Hypothalamus (tissue), 51 donors: ENCODE data around the gene HUNK.

Experiments used
- DNase-seq, 51 donors: peaks; one replicate each; lab custom pipeline; 2025; lab: John Stamatoyannopoulos, UW

HUNK gene

DNA sequence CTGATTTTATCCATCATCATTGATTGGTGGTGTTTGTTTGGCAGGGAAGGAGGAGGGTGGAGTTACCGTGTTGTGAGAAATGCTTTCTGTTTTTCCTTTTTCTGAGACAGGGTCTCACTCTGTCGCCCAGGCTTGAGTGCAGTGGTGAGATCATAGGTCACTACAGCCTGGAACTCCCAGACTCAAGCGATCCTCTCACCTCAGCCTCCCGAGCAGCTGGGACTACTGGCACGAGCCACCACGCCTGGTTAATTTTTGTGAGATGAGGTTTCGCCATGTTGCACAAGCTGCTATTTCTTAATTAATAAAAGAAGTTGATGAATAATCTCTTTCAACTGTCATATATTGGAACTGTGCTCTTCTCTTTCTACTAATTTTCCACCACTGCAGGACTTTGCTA is 44.3 kb downstream of the HUNK start:
- no peak for DNase-seq

- DNase-seq: no peak
Measured at GRCh38 chr21:31918250-31918775, 45.5 kb downstream of the HUNK start.

DNA sequence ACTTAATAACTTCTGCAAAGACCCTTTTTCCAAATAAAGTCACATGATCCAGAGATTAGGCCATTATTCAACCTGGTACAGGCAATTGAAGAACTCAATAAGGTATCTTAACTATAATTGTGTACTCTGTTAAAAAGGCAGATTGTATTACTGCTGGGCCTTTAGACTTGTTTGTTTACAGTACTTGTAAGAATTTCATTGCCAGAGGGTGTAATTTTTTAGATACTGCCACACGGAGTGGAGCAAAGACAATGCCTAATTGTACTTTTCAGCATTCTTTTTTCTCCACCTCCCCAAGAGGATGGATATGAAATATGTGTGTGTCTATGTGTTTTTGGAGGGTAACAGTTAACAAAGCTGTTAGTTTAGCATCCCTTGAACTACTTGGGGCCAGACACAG is 47.5 kb downstream of the HUNK start:
- DNase-seq: no peak

DNA sequence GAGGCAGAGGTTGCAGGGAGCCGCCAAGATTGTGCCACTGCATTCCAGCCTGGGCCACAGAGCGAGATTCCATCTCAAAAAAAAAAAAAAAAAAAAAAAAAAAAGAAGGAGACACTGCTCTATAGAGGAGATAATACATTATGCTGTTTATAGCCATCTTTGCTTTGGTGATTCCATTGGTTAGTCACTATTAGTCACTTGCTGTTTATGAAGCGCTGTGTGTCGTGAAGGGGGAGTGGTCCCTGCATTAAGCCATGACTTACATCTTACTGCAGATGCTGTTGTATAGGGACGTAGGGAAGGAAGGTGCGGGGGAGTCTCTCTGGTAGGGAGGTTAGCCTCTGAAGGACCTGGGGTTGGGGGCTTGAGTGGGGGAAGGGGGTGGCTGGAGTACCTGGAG is 48.3 kb downstream of the HUNK start:
- DNase-seq: no peak

GRCh38 chr21:31922881-31923280 is 50.1 kb downstream of the HUNK start:
- no peak for DNase-seq

DNA sequence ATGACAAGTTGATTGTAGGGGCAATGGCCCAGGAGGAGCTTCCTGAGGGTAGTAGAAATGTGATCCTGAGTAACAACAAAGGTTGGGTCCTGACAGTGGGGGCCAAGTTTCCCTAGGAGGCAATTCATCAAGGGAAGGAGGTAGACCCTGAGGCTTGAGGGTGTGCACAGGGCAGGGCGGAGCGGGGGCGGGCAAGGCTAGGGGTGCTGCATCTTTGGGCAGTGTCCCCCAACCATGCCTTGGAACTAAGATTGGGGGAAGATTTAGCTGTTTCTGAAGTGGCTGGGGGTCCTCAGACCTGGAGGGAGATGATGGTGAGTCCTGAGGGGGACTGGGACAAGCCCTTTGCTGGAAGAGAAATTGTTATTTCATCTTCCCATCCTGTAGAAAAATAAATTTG is 50.9 kb downstream of the HUNK start:
- no peak for DNase-seq

- DNase-seq: no peak
Measured at GRCh38 chr21:31924548-31924947, 51.7 kb downstream of the HUNK start.

- no peak for DNase-seq
Measured at GRCh38 chr21:31926498-31926897, 53.7 kb downstream of the HUNK start.

- peak in 2 of 51 donors; percentile 17 to 32 for DNase-seq
Measured at GRCh38 chr21:31927689-31928353, 55.0 kb downstream of the HUNK start.

DNA sequence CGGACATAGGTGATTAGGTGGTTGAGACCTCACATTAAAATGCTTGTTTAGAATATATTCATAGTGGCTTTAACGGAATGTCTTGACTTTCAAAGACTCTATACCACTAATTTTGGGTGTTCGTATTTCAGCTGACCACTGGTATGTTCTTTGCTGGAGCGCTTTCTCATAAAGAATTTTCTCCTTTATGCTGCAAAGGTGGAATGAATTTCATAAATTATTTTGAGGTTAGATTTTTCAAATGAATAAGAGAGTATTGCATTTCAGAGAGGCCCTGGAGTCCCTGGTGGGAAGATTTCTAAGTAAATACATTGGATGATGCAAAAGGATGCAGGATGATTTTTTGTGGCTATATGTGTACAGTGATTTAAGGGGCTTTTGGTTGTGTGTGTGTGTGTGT is 55.8 kb downstream of the HUNK start:
- DNase-seq: no peak

DNA sequence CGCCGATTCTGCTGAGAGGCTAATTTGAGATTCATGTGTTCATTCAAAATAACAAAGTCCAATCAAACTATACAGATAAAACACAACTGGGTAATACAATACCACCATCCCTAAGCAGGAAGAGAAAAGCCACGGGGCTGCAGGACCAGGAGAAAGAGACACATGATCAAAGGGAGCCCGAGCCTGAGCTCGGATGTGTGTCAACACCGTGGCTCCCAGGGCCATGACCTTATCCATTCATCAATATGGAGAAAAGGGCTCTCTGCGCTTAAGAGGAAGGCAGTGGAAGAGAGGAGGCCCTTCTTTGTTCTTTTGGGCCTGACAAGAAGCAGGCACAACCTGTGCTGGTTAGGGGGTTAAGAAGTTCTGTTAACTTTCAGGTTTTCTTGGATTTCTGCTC is 56.7 kb downstream of the HUNK start:
- DNase-seq: no peak

GRCh38 chr21:31930001-31930400 is 57.2 kb downstream of the HUNK start:
- no peak for DNase-seq

DNA sequence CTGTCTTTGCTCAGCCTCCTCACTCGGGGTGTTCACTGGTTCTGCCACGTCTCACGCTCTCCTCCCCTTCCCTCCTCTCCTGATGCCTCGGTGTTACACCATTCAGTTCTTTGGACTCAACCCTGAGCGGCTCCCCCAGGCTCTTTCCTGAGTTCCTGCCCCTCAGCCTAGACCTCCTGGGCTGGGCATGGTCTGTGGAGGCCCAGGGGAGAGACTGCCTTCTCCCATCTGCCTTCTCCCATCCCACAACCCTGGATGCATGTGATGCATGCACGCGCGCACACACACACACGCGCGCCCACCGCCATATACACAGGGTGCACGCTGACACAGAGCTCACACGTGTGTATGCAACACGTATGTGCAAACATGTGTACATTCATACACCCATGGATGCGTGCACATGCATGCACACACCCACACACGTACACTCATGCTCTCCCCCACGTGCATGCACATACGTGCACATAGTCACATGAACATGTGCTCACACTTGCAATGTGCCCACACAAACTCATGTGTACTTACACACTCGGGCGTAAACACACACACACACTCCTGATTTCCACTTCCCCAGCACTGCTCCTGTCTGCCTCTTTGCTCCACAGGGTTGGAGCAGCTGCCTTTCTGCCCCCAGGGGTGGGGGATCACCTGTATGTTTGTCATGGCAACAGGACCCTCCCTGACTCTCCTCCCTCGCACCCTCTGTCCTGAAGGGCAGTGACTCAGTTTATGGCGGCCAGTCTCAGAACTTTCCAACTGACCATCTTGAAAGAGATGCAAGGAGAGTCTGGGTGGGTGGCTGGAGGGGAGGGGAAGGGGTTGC is 59.0 kb downstream of the HUNK start:
- DNase-seq: no peak

GRCh38 chr21:31932470-31932764 is 59.6 kb downstream of the HUNK start:
- no peak for DNase-seq

DNA sequence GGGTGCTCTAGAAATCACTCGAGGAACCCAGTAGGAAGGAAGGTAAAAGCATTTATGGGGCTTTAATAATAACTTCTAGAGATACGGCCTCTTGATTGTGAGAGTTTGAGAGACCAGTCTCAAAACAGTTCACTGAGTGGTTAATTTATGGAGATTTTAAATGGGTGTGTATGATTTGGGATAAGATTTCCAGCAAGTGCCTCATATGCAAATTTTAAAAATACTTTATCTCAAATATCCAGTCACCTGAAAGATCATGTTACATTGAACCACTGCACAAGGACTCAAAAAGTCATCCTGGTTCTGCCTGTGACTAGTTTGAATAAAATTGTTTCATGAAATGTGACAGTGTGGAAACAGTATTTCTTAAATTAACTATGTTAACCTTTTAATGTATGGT is 64.5 kb downstream of the HUNK start:
- DNase-seq: no peak

- DNase-seq: no peak
Measured at GRCh38 chr21:31938330-31939301, 65.8 kb downstream of the HUNK start.

- no peak for DNase-seq
Measured at GRCh38 chr21:31941694-31942093, 68.9 kb downstream of the HUNK start.

GRCh38 chr21:31943561-31943960 is 70.7 kb downstream of the HUNK start:
- DNase-seq: no peak

GRCh38 chr21:31945141-31945540 is 72.3 kb downstream of the HUNK start:
- DNase-seq: no peak

- no peak for DNase-seq
Measured at GRCh38 chr21:31945546-31945945, 72.7 kb downstream of the HUNK start.

DNA sequence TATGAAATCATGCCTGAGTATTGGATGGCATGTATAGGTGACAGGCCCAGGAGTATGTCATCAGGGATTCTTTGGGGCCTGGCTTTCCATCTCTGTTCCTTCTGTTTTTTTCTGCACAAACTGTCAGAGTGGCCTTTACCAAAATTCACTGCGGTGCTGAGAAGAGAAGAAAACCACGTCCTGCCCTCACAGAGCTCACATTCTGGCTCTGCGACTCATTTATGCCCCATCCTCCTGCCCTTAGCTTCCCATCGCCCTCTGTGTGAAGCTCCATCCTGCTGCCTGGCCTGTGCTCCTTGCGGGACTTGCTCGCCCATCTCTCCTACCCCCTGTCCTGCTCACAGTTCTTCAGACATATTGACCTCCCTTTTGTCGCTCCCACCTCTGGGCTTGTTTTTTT is 73.4 kb downstream of the HUNK start:
- DNase-seq: no peak
